Astrocyte (in vitro differentiated cells and primary cell): ENCODE measurements around the gene CD200. TPM values are rescaled to one million over a fixed set of nuclear protein-coding genes. Genes with fewer than 3 reads are reported as not detected.

ENCODE experiments used
- DNase-seq: peaks from one replicate; pipeline ENCODE4 v3.0.0-alpha.2; 2010; ENCODE audit warnings: low read depth
- FAIRE-seq: peaks from 2 replicates; lab custom pipeline; 2011; peaks lifted over from hg19 to GRCh38; lab: Jason Lieb, UNC
- H2AFZ ChIP-seq: 2 replicates; pipeline ENCODE4 v1.6.0; 2012; ENCODE audit warnings: low read depth, low read length, inconsistent platforms
- H3K27ac ChIP-seq: 2 replicates; pipeline ENCODE4 v1.5.1; 2011; ENCODE audit warnings: low read depth, low read length, inconsistent platforms
- H3K27me3 ChIP-seq: 2 replicates; pipeline ENCODE4 v1.6.0; 2011; ENCODE audit warnings: low read length, inconsistent platforms; ENCODE audit not compliant: insufficient read depth
- H3K36me3 ChIP-seq: 2 replicates; pipeline ENCODE4 v1.5.1; 2011; ENCODE audit warnings: low read length, inconsistent platforms; ENCODE audit not compliant: insufficient read depth
- H3K4me1 ChIP-seq: 2 replicates; pipeline ENCODE4 v1.5.1; 2011; ENCODE audit warnings: low read length, inconsistent platforms; ENCODE audit not compliant: insufficient read depth
- H3K4me2 ChIP-seq: 2 replicates; pipeline ENCODE4 v1.6.0; 2012; ENCODE audit warnings: low read length, inconsistent platforms
- H3K4me3 ChIP-seq: 2 replicates; pipeline ENCODE4 v1.5.1; 2011; ENCODE audit warnings: low read depth, mild to moderate bottlenecking, low read length, inconsistent platforms; ENCODE audit not compliant: insufficient read depth
- H3K79me2 ChIP-seq: 2 replicates; pipeline ENCODE4 v1.6.0; 2012; ENCODE audit warnings: mild to moderate bottlenecking, low read length, inconsistent platforms; ENCODE audit not compliant: insufficient read depth
- H3K9ac ChIP-seq: 2 replicates; pipeline ENCODE4 v1.6.0; 2012; ENCODE audit warnings: mild to moderate bottlenecking, low read length, inconsistent platforms
- H3K9me3 ChIP-seq: 2 replicates; pipeline ENCODE4 v1.5.1; 2012; ENCODE audit warnings: low read depth, mild to moderate bottlenecking, low read length, inconsistent platforms; ENCODE audit not compliant: insufficient read depth
- H4K20me1 ChIP-seq: 2 replicates; pipeline ENCODE4 v1.6.0; 2012; ENCODE audit warnings: low read length, inconsistent platforms; ENCODE audit not compliant: insufficient read depth
- H3K27ac Mint-ChIP-seq: one replicate; pipeline ENCODE4 v1.8.0; 2021; ENCODE audit warnings: mild to moderate bottlenecking, mixed read lengths; ENCODE audit not compliant: unreplicated experiment
- H3K27me3 Mint-ChIP-seq: one replicate; pipeline ENCODE4 v1.8.0; 2021; ENCODE audit warnings: low read depth, mixed read lengths; ENCODE audit not compliant: unreplicated experiment
- H3K36me3 Mint-ChIP-seq: one replicate; pipeline ENCODE4 v1.8.0; 2021; ENCODE audit warnings: low read depth, mixed read lengths; ENCODE audit not compliant: unreplicated experiment
- H3K4me1 Mint-ChIP-seq: one replicate; pipeline ENCODE4 v1.8.0; 2021; ENCODE audit warnings: low read depth, mixed read lengths; ENCODE audit not compliant: unreplicated experiment
- H3K4me3 Mint-ChIP-seq: one replicate; pipeline ENCODE4 v1.8.0; 2021; ENCODE audit warnings: mild to moderate bottlenecking, moderate library complexity, mixed read lengths; ENCODE audit not compliant: unreplicated experiment
- H3K9me3 Mint-ChIP-seq: one replicate; pipeline ENCODE4 v1.8.0; 2021; ENCODE audit warnings: mild to moderate bottlenecking, mixed read lengths; ENCODE audit not compliant: unreplicated experiment
- CTCF ChIP-seq: IDR thresholded peaks from 2 replicates; pipeline ENCODE4 v1.5.1; 2011; ENCODE audit warnings: low read depth, mild to moderate bottlenecking, inconsistent platforms, low read length, moderate library complexity; ENCODE audit not compliant: insufficient read depth
- EZH2 ChIP-seq: IDR thresholded peaks from 2 replicates; pipeline ENCODE4 v1.6.1; 2012; ENCODE audit warnings: mild to moderate bottlenecking, low read length, inconsistent platforms; ENCODE audit not compliant: insufficient read depth
- total RNA-seq: library from RNA; stranded (reverse); gene quantifications from 2 replicates; pipeline ENCODE4 v1.2.1, GENCODE V29; 2021

Gene CD200
- total RNA-seq, 1 donor from 2014 or later, result 11.1 TPM

- H3K4me3 ChIP-seq, result no peak overlapping the region
- no peaks in the 10 kb centered on the region for H3K27me3 ChIP-seq
- Mint-ChIP-seq H3K4me1 (peaks cover 24% of the 10 kb centered on the region), H3K4me3 (no peak overlapping the region), H3K27ac (no peak overlapping the region), H3K36me3 (no peaks in the 10 kb centered on the region), H3K9me3 (no peaks in the 10 kb centered on the region), H3K27me3 (no peaks in the 10 kb centered on the region)
- DNase-seq, result no peak
- H3K4me1 ChIP-seq, result peaks cover 4% of the 10 kb centered on the region
- no peak for FAIRE-seq
- TF ChIP-seq EZH2, result no peak
- no peak for TF ChIP-seq CTCF
- no peaks in the 10 kb centered on the region for H3K79me2 ChIP-seq
- H2AFZ ChIP-seq, result no peak overlapping the region
- no peaks in the 10 kb centered on the region for H3K36me3 ChIP-seq
- H3K9me3 ChIP-seq, result no peaks in the 10 kb centered on the region
- no peak overlapping the region for H3K4me2 ChIP-seq
- H3K9ac ChIP-seq, result no peak overlapping the region
- no peak overlapping the region for H3K27ac ChIP-seq
- H4K20me1 ChIP-seq, result no peaks in the 10 kb centered on the region
Observed at GRCh38 chr3:112335434-112335781, 2.5 kb downstream of the CD200 start.

- Mint-ChIP-seq H3K27ac (no peak overlapping the region), H3K4me3 (no peak overlapping the region), H3K4me1 (peaks cover 24% of the 10 kb centered on the region), H3K9me3 (no peaks in the 10 kb centered on the region), H3K27me3 (no peaks in the 10 kb centered on the region), H3K36me3 (peaks cover 3% of the 10 kb centered on the region)
- H3K4me1 ChIP-seq, result no peaks in the 10 kb centered on the region
- FAIRE-seq, result no peak
- DNase-seq, result peak; percentile 43
- no peak overlapping the region for H2AFZ ChIP-seq
- no peaks in the 10 kb centered on the region for H3K36me3 ChIP-seq
- no peak overlapping the region for H3K27ac ChIP-seq
- TF ChIP-seq EZH2, result no peak
- no peak for TF ChIP-seq CTCF
- no peaks in the 10 kb centered on the region for H3K27me3 ChIP-seq
- H3K9ac ChIP-seq, result no peak overlapping the region
- H3K4me3 ChIP-seq, result no peak overlapping the region
- no peaks in the 10 kb centered on the region for H3K9me3 ChIP-seq
- H3K4me2 ChIP-seq, result no peak overlapping the region
- no peaks in the 10 kb centered on the region for H3K79me2 ChIP-seq
- H4K20me1 ChIP-seq, result no peaks in the 10 kb centered on the region
Observed at GRCh38 chr3:112338021-112338726, 5.2 kb downstream of the CD200 start.

GRCh38 chr3:112338727-112339056, 5.7 kb downstream of the CD200 start:
- H3K79me2 ChIP-seq, result no peaks in the 10 kb centered on the region
- no peak overlapping the region for H3K27ac ChIP-seq
- H3K4me1 ChIP-seq, result no peaks in the 10 kb centered on the region
- Mint-ChIP-seq H3K36me3 (peaks cover 3% of the 10 kb centered on the region), H3K9me3 (no peaks in the 10 kb centered on the region), H3K4me1 (peaks cover 24% of the 10 kb centered on the region), H3K4me3 (no peak overlapping the region), H3K27ac (no peak overlapping the region), H3K27me3 (no peaks in the 10 kb centered on the region)
- H4K20me1 ChIP-seq, result no peaks in the 10 kb centered on the region
- H3K36me3 ChIP-seq, result no peaks in the 10 kb centered on the region
- no peak overlapping the region for H2AFZ ChIP-seq
- H3K9me3 ChIP-seq, result no peaks in the 10 kb centered on the region
- no peaks in the 10 kb centered on the region for H3K27me3 ChIP-seq
- H3K4me2 ChIP-seq, result no peak overlapping the region
- no peak overlapping the region for H3K9ac ChIP-seq
- no peak for DNase-seq
- no peak overlapping the region for H3K4me3 ChIP-seq
- no peak for TF ChIP-seq EZH2
- no peak for TF ChIP-seq CTCF
- FAIRE-seq, result no peak
